SK-N-SH (cell line): ENCODE data around the gene HDAC4.

Experiments
- CTCF ChIP-seq: fragments of 200-600 bp; sonication (generic); IDR thresholded peaks from 2 replicates; pipeline ENCODE4 v1.6.1; 2017; ENCODE audit warnings: antibody characterized with exemption, mild to moderate bottlenecking, moderate library complexity
- ELF1 ChIP-seq: IDR thresholded peaks from 2 replicates; pipeline ENCODE4 v1.4.0; 2012
- EP300 ChIP-seq, 2 experiments: IDR thresholded peaks; 2 replicates each; pipeline versions ENCODE4 v1.4.0 to v1.6.1; 2012; ENCODE audit warnings: borderline replicate concordance in 1 of 2, low read depth in 1 of 2, low read length in 1 of 2
- EZH2phosphoT487 ChIP-seq: fragments of 200-600 bp; sonication (generic); IDR thresholded peaks from 2 replicates; pipeline ENCODE4 v1.6.1; 2017; ENCODE audit warnings: low read depth, mixed run types, mild to moderate bottlenecking, antibody characterized with exemption, moderate library complexity, borderline replicate concordance
- FOXM1 ChIP-seq: IDR thresholded peaks from 2 replicates; pipeline ENCODE4 v1.4.0; 2012; ENCODE audit warnings: low read depth, mild to moderate bottlenecking
- MXI1 ChIP-seq: IDR thresholded peaks from 2 replicates; pipeline ENCODE4 v1.6.1; 2012; ENCODE audit warnings: mild to moderate bottlenecking, low read depth, low read length, improper control_type of control experiment
- PBX3 ChIP-seq: IDR thresholded peaks from 2 replicates; pipeline ENCODE4; 2012
- POLR2AphosphoS5 ChIP-seq: IDR thresholded peaks from 2 replicates; pipeline ENCODE4 v1.6.1; 2012; ENCODE audit warnings: low read depth, low read length
- RAD21 ChIP-seq: IDR thresholded peaks from 2 replicates; pipeline ENCODE4 v1.6.1; 2012; ENCODE audit warnings: mild to moderate bottlenecking, low read length
- REST ChIP-seq: IDR thresholded peaks from 2 replicates; pipeline ENCODE4 v1.6.1; 2012; ENCODE audit warnings: mild to moderate bottlenecking, low read depth, low read length, moderate library complexity
- RXRA ChIP-seq: IDR thresholded peaks from 2 replicates; pipeline ENCODE4 v1.4.0; 2012; ENCODE audit warnings: low read depth, mild to moderate bottlenecking, borderline replicate concordance
- TAF1 ChIP-seq: IDR thresholded peaks from 2 replicates; pipeline ENCODE4 v1.6.1; 2012; ENCODE audit warnings: low read depth, mild to moderate bottlenecking, low read length, moderate library complexity, borderline replicate concordance
- TCF12 ChIP-seq: IDR thresholded peaks from 2 replicates; pipeline ENCODE4 v1.4.0; 2012
- TF ChIP-seq, protein P1 (sequence below): fragments of 150-350 bp; IDR thresholded peaks from 2 replicates; pipeline ENCODE4 v1.6.1; 2017; ENCODE audit warnings: antibody characterized with exemption, low read length, low read depth, borderline replicate concordance

- TF ChIP-seq RAD21 (peak; percentile 44), CTCF (no peak), MXI1 (peak; percentile 63), FOXM1 (no peak), EZH2phosphoT487 (no peak), PBX3 (no peak), POLR2AphosphoS5 (peak; percentile 47; the same call in 1 of the 2 replicates), TCF12 (peak; percentile 55), RXRA (no peak), TAF1 (no peak), EP300 (IDR thresholded peaks at IDR 0.05; ENCODE audit: borderline replicate concordance in 1 of 2, low read depth in 1 of 2, low read length in 1 of 2) (peak in 1 of 2 experiments; percentile 79; a peak in 2 of 4 replicates), REST (no peak), ELF1 (no peak)
- TF ChIP-seq, protein P1, sequence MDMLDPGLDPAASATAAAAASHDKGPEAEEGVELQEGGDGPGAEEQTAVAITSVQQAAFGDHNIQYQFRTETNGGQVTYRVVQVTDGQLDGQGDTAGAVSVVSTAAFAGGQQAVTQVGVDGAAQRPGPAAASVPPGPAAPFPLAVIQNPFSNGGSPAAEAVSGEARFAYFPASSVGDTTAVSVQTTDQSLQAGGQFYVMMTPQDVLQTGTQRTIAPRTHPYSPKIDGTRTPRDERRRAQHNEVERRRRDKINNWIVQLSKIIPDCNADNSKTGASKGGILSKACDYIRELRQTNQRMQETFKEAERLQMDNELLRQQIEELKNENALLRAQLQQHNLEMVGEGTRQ, result no peak
Measured at GRCh38 chr2:239275847-239276831, 124.7 kb downstream of the HDAC4 start.
